ENCODE data around the gene LYG1. TPM values are rescaled to one million over a fixed set of nuclear protein-coding genes. Genes with fewer than 3 reads are reported as not detected.
"Not testable (repeated sequence)": the region's sequence is repeated elsewhere in the genome, so short reads cannot be mapped to it uniquely, and the experiment has no call there.

Gene LYG1
- total RNA-seq, 1 donor from 2014 or later: 1.1 TPM

- DNase-seq (ENCODE audit: low spot score): not testable (repeated sequence)
These were observed 22.7 kb downstream of the LYG1 start for GRCh38 chr2:99278195-99278765.

GRCh38 chr2:99275882-99276281 lies 25.1 kb downstream of the LYG1 start:
- no peak for DNase-seq (ENCODE audit: low spot score)

- no peak for DNase-seq (ENCODE audit: low spot score)
These were observed 39.8 kb downstream of the LYG1 start for GRCh38 chr2:99261242-99261641.

GRCh38 chr2:99260184-99260583 lies 40.8 kb downstream of the LYG1 start:
- no peak for DNase-seq (ENCODE audit: low spot score)

GRCh38 chr2:99259465-99259864 lies 41.5 kb downstream of the LYG1 start:
- DNase-seq (ENCODE audit: low spot score): no peak

- no peak for DNase-seq (ENCODE audit: low spot score)
These were observed 44.3 kb downstream of the LYG1 start for GRCh38 chr2:99256677-99257076.

GRCh38 chr2:99255491-99256318 lies 45.3 kb downstream of the LYG1 start, which contains the start of gene LYG2:
TSS of gene LYG2 (minus strand) at chr2:99255666. CDS start at chr2:99254260, 1,406 bp downstream.
- DNase-seq (ENCODE audit: low spot score): no peak

GRCh38 chr2:99249951-99250350 lies 51.0 kb downstream of the LYG1 start:
- no peak for DNase-seq (ENCODE audit: low spot score)

- DNase-seq (ENCODE audit: low spot score): no peak
These were observed 58.8 kb downstream of the LYG1 start for GRCh38 chr2:99242151-99242550.

GRCh38 chr2:99240431-99240830 lies 60.6 kb downstream of the LYG1 start:
- no peak for DNase-seq (ENCODE audit: low spot score)

GRCh38 chr2:99238599-99238998 lies 62.4 kb downstream of the LYG1 start:
- no peak for DNase-seq (ENCODE audit: low spot score)

Other genes starting within 250 kb of the LYG1 start
- 0.32 TPM for gene C2orf15, start 159.5 kb downstream of the LYG1 start, total RNA-seq
- 7.7 TPM for gene TSGA10, start 146.3 kb downstream of the LYG1 start, total RNA-seq
- 7.5 TPM for gene LIPT1, start 146.2 kb downstream of the LYG1 start, total RNA-seq
- gene MITD1, start 120.1 kb downstream of the LYG1 start, total RNA-seq: 18.0 TPM
- 21.9 TPM for gene MRPL30, start 120.0 kb downstream of the LYG1 start, total RNA-seq
- not detected for gene LYG2, start 45.5 kb downstream of the LYG1 start, total RNA-seq
- gene TXNDC9, start 35.1 kb upstream of the LYG1 start, total RNA-seq: 25.1 TPM
- gene EIF5B, start 36.2 kb upstream of the LYG1 start, total RNA-seq: 46.1 TPM
- gene REV1, start 188.8 kb upstream of the LYG1 start, total RNA-seq: 36.0 TPM

All from mesenteric fat pad (tissue), 1 donor.